Suprapubic skin (tissue), 4 donors: ENCODE results near the gene RPTOR. TPM values are rescaled to one million over a fixed set of nuclear protein-coding genes. Genes with fewer than 3 reads are reported as not detected.

ENCODE experiments used
- DNase-seq, 2 donors: peaks; one replicate each; pipeline ENCODE4 v3.0.0-alpha.2; 2019; ENCODE audit warnings: low spot score in 2 of 2
- H3K27ac ChIP-seq: fragments of 200-600 bp; sonication (generic); one replicate; pipeline ENCODE4 v1.5.1; 2019
- H3K27me3 ChIP-seq: fragments of 200-600 bp; sonication (generic); one replicate; pipeline ENCODE4 v1.5.1; 2019
- H3K36me3 ChIP-seq: fragments of 200-600 bp; sonication (generic); one replicate; pipeline ENCODE4 v1.5.1; 2019
- H3K4me1 ChIP-seq: fragments of 200-600 bp; sonication (generic); one replicate; pipeline ENCODE4 v1.5.1; 2019
- H3K4me3 ChIP-seq: fragments of 200-600 bp; sonication (generic); one replicate; pipeline ENCODE4 v1.5.1; 2019; ENCODE audit warnings: mild to moderate bottlenecking
- H3K9me3 ChIP-seq: fragments of 200-600 bp; sonication (generic); one replicate; pipeline ENCODE4 v1.5.1; 2019
- CTCF ChIP-seq, 2 donors: fragments of 200-600 bp in 1 of 2; fragments of 450-650 bp in 1 of 2; sonication (generic) in 1 of 2; IDR thresholded peaks; one replicate each; pipeline ENCODE4 v1.5.1; 2016 to 2019; ENCODE audit warnings: antibody characterized with exemption in 2 of 2, mild to moderate bottlenecking in 1 of 2, moderate library complexity in 1 of 2
- EP300 ChIP-seq: sonication (generic); formaldehyde crosslinking; IDR thresholded peaks from one replicate; pipeline ENCODE4 v1.6.1; 2017; ENCODE audit warnings: antibody characterized with exemption
- POLR2A ChIP-seq, 2 donors: fragments of 450-650 bp; IDR thresholded peaks; one replicate each; pipeline ENCODE4 v1.6.1; 2017; ENCODE audit warnings: antibody characterized with exemption in 2 of 2, mild to moderate bottlenecking in 2 of 2, moderate library complexity in 2 of 2
- POLR2AphosphoS5 ChIP-seq, 3 donors: sonication (generic); formaldehyde crosslinking; IDR thresholded peaks; one replicate each; pipeline ENCODE4 v1.6.1; 2017; ENCODE audit warnings: antibody characterized with exemption in 3 of 3
- WGBS: methylation state at CpG from one replicate; pipeline ENCODE4 v1.1.5; 2018; 5-methylcytosine and 5-hydroxymethylcytosine counted together
- total RNA-seq, 4 donors: library from RNA; depleted of rRNA; stranded (reverse); fragments of >200 nt; gene quantifications; one replicate each; pipeline ENCODE4 v1.1.0, GENCODE V29; 2016

Gene RPTOR
- total RNA-seq, 4 donors from 2014 or later = 45.8 to 84.6 (median 53.0) TPM

GRCh38 chr17:80747469-80747868 is 202.8 kb downstream of the RPTOR start:
- DNase-seq = no peak
- Histone ChIP-seq H3K27me3 (no peaks in the 10 kb centered on the region), H3K27ac (no peak overlapping the region), H3K4me3 (no peak overlapping the region), H3K9me3 (no peaks in the 10 kb centered on the region), H3K4me1 (peaks cover 21% of the 10 kb centered on the region), H3K36me3 (no peaks in the 10 kb centered on the region)
- no peak for TF ChIP-seq POLR2AphosphoS5 (IDR thresholded peaks at IDR 0.05)
- no peak for TF ChIP-seq EP300
- no peak for TF ChIP-seq CTCF (IDR thresholded peaks at IDR 0.05)
- TF ChIP-seq POLR2A (IDR thresholded peaks at IDR 0.05) = no peak
- 100% methylated on average over 1 of the region's 9 CpGs for WGBS

- H3K27ac ChIP-seq = peak overlapping the region; percentile 84
- H3K27me3 ChIP-seq = no peaks in the 10 kb centered on the region
- 93% methylated on average over 3 of the region's 3 CpGs for WGBS
- no peaks in the 10 kb centered on the region for H3K9me3 ChIP-seq
- H3K4me3 ChIP-seq = no peak overlapping the region
- H3K4me1 ChIP-seq = peaks cover 28% of the 10 kb centered on the region
- no peak for DNase-seq
- H3K36me3 ChIP-seq = peaks cover 7% of the 10 kb centered on the region
- no peak for TF ChIP-seq POLR2AphosphoS5 (IDR thresholded peaks at IDR 0.05)
- TF ChIP-seq EP300 = no peak
- TF ChIP-seq POLR2A (IDR thresholded peaks at IDR 0.05) = no peak
- no peak for TF ChIP-seq CTCF (IDR thresholded peaks at IDR 0.05)
These were observed 205.0 kb downstream of the RPTOR start for GRCh38 chr17:80749611-80750010.

GRCh38 chr17:80750263-80750662 is 205.6 kb downstream of the RPTOR start:
- H3K27ac ChIP-seq = peak overlapping the region; percentile 84
- WGBS = 61% methylated on average over 11 of the region's 14 CpGs

DNA sequence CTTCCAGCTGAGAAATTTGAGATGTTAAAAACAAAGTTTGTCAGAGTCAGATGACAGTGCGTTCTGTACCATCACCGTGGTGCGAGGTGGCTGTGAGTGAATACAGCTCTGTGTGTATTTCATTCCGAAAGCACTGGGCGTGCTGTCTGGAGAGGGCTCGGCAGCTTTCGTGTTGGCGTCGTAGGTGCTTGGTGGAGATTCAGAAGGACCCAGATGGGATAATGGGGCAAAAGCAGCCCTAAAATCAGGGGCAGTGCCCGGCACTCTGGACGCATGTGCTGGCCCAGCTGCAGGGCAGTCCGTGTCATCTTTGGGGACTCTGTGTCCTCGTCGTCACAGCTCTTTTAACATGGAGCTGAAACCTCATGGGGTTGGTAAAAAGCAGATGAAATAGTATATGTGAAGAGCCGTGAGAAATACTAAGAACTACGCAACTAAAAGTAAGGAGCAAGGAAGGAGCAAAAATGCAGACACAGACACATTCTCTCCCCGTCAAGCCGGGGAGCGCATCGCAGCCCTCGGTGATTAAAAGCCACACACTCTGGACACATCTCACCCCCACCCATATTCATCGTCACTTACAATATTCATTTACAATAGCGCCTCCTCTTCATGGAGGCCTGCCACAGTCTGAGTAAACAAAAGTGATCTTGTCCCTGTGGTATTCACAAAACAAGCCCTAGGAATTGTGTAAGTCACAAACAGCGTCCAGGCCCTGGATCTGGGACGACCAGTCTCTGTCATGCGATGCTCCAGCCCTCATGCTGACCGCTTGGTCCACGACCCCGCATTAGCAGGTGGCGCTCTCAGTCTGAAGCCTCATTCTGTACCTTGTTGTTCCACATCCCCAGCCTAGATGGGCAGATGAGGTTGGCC is 206.7 kb downstream of the RPTOR start:
- 65% methylated on average over 30 of the region's 30 CpGs for WGBS
- TF ChIP-seq EP300 (no peak), CTCF (IDR thresholded peaks at IDR 0.05) (no peak), POLR2AphosphoS5 (IDR thresholded peaks at IDR 0.05) (peak in 2 of 3 donors; percentile 9 to 10), POLR2A (IDR thresholded peaks at IDR 0.05) (peak in 1 of 2 donors; percentile 13)
- Histone ChIP-seq H3K27ac (peak overlapping the region; percentile 84), H3K9me3 (no peaks in the 10 kb centered on the region), H3K4me1 (peaks cover 28% of the 10 kb centered on the region), H3K27me3 (no peaks in the 10 kb centered on the region), H3K4me3 (peak overlapping the region; percentile 14), H3K36me3 (peaks cover 20% of the 10 kb centered on the region)
- peak in 1 of 2 donors; percentile 88 for DNase-seq

More at GRCh38 chr17:80750263-80750662, 205.6 kb downstream of the RPTOR start:
- H3K36me3 ChIP-seq = peaks cover 13% of the 10 kb centered on the region
- peaks cover 28% of the 10 kb centered on the region for H3K4me1 ChIP-seq
- no peak overlapping the region for H3K4me3 ChIP-seq
- H3K9me3 ChIP-seq = no peaks in the 10 kb centered on the region
- DNase-seq = no peak
- no peaks in the 10 kb centered on the region for H3K27me3 ChIP-seq
- TF ChIP-seq POLR2A (IDR thresholded peaks at IDR 0.05) (no peak), EP300 (no peak), POLR2AphosphoS5 (IDR thresholded peaks at IDR 0.05) (no peak), CTCF (IDR thresholded peaks at IDR 0.05) (no peak)

GRCh38 chr17:80751946-80752581 is 207.4 kb downstream of the RPTOR start:
- peaks cover 20% of the 10 kb centered on the region for H3K36me3 ChIP-seq
- no peaks in the 10 kb centered on the region for H3K9me3 ChIP-seq
- H3K27ac ChIP-seq = peak overlapping the region; percentile 84
- H3K4me1 ChIP-seq = peaks cover 28% of the 10 kb centered on the region
- peak overlapping the region; percentile 14 for H3K4me3 ChIP-seq
- DNase-seq = no peak
- WGBS = 66% methylated on average over 6 of the region's 6 CpGs
- TF ChIP-seq POLR2AphosphoS5 (IDR thresholded peaks at IDR 0.05) (no peak), CTCF (IDR thresholded peaks at IDR 0.05) (no peak)
- no peaks in the 10 kb centered on the region for H3K27me3 ChIP-seq
